HG03066 (cell line): ENCODE data around the gene PRTG.
A peak's percentile ranks its signal among the peaks of the same experiment; 100 is the strongest.
"Not testable (repeated sequence)": the region's sequence is repeated elsewhere in the genome, so short reads cannot be mapped to it uniquely, and the experiment has no call there.

ENCODE experiments used
- ATAC-seq: cut with Tn5 transposase; IDR thresholded peaks from one replicate; pipeline ENCODE4 v1.9.1; 2021; ENCODE audit warnings: low read depth; ENCODE audit not compliant: unreplicated experiment

PRTG gene

GRCh38 chr15:55649058-55649423 is 93.9 kb downstream of the PRTG start:
- no peak for ATAC-seq

- no peak for ATAC-seq
Observed at GRCh38 chr15:55638764-55639163, 104.2 kb downstream of the PRTG start.

GRCh38 chr15:55637086-55637485 is 105.9 kb downstream of the PRTG start:
- no peak for ATAC-seq

- ATAC-seq: no peak
Observed at GRCh38 chr15:55633731-55634130, 109.2 kb downstream of the PRTG start.

- no peak for ATAC-seq
Observed at GRCh38 chr15:55632434-55632833, 110.5 kb downstream of the PRTG start.

- no peak for ATAC-seq
Observed at GRCh38 chr15:55630858-55631257, 112.1 kb downstream of the PRTG start.

- ATAC-seq: no peak
Observed at GRCh38 chr15:55628369-55628730, 114.6 kb downstream of the PRTG start.

GRCh38 chr15:55627730-55628368 is 115.1 kb downstream of the PRTG start:
- no peak for ATAC-seq

- ATAC-seq: no peak
Observed at GRCh38 chr15:55619783-55620182, 123.2 kb downstream of the PRTG start.

- no peak for ATAC-seq
Observed at GRCh38 chr15:55618387-55618786, 124.6 kb downstream of the PRTG start.

GRCh38 chr15:55615445-55615844 is 127.5 kb downstream of the PRTG start:
- no peak for ATAC-seq

- ATAC-seq: no peak
Observed at GRCh38 chr15:55613727-55614126, 129.2 kb downstream of the PRTG start.

- no peak for ATAC-seq
Observed at GRCh38 chr15:55606214-55606613, 136.7 kb downstream of the PRTG start.

- no peak for ATAC-seq
Observed at GRCh38 chr15:55601374-55601773, 141.6 kb downstream of the PRTG start.

GRCh38 chr15:55599439-55599838 is 143.5 kb downstream of the PRTG start:
- no peak for ATAC-seq

GRCh38 chr15:55593019-55593418 is 149.9 kb downstream of the PRTG start:
- ATAC-seq: not testable (repeated sequence)

GRCh38 chr15:55590788-55591187 is 152.2 kb downstream of the PRTG start:
- no peak for ATAC-seq

- no peak for ATAC-seq
Observed at GRCh38 chr15:55589287-55589686, 153.7 kb downstream of the PRTG start.

GRCh38 chr15:55588815-55589115 is 154.2 kb downstream of the PRTG start:
- ATAC-seq: no peak

GRCh38 chr15:55588070-55588814 is 154.7 kb downstream of the PRTG start, which contains the start of gene PYGO1:
Gene PYGO1 (minus strand): TSS chr15:55588345. CDS start chr15:55587883, 462 bp downstream.
- ATAC-seq: peak; percentile 62

GRCh38 chr15:55587321-55588069 is 155.5 kb downstream of the PRTG start:
- ATAC-seq: peak; percentile 34

- ATAC-seq: no peak
Observed at GRCh38 chr15:55586808-55587207, 156.1 kb downstream of the PRTG start.
